HG03108 (cell line): Measurements from ENCODE around the gene NACC1.

Experiments used
- ATAC-seq: cut with Tn5 transposase; IDR thresholded peaks from one replicate; pipeline ENCODE4 v1.9.1; 2021; ENCODE audit warnings: moderate library complexity; ENCODE audit not compliant: unreplicated experiment

Gene NACC1

GRCh38 chr19:13189600-13189999 lies 71.5 kb downstream of the NACC1 start:
- ATAC-seq, result no peak
